ENCODE data around the gene TMEM117.

The TMEM117 gene

DNA sequence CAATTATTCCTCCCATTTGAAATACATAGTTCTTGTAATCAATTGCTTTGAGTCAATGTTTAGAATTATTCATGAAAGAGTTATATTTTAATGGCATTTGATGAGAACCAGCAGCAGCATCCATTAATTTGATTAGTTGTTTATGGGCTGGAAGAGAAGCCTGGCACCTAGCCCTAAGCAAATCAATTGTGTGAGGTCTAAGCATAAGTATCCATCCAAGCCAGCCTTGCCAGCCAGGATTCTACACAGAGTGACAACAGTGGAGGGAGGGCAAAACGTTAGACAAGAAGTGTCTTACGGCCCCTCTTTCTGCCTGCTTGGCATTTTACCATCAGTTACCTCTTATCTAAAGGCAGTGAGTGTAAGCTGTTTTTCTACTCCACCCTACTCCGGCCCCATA lies 561.8 kb downstream of the TMEM117 start:
- DNase-seq: no peak

GRCh38 chr12:44403185-44403584 lies 567.3 kb downstream of the TMEM117 start:
- DNase-seq: no peak

DNA sequence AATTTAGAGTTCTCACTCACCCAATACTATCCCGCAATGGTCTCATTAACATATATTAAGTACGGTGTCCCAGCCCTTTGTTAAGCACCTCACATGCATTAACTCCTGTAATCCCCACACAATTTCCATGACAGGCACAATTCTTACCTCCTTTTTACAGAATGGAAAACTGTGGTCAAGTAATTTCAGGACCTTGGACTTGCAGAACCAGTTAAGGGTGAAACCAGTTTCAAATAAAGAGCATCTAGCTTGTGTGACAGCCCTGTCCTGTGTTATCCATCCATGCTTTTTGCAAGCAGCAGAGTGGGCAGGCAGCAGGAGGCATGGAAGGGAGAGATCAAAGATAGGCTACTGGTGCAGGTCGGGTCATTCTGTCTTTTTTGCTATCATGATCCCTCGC lies 569.4 kb downstream of the TMEM117 start:
- no peak for DNase-seq

GRCh38 chr12:44422559-44422958 lies 586.7 kb downstream of the TMEM117 start:
- DNase-seq: no peak

GRCh38 chr12:44428825-44429224 lies 592.9 kb downstream of the TMEM117 start:
- DNase-seq: no peak

- no peak for DNase-seq
Measured at GRCh38 chr12:44431647-44432343, 595.9 kb downstream of the TMEM117 start.

DNA sequence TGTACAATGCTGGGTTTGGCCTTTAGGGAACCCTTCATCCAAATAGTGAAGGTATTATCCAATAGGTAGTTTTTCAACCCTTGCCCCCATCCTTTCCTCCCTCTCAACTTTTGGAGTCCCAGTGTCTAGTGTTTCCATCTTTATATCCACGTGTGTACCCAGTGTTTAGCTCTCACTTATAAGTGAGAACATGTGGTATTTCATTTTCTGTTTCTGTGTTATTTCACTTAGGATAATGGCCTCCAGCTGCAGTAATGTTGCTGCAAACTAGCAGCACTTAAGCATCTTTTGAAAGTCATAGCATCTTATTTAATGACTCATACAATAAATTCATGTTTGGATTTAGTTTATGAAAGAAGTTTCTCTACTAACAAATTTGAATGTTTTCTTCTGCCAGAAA lies 597.8 kb downstream of the TMEM117 start:
- DNase-seq: no peak

DNA sequence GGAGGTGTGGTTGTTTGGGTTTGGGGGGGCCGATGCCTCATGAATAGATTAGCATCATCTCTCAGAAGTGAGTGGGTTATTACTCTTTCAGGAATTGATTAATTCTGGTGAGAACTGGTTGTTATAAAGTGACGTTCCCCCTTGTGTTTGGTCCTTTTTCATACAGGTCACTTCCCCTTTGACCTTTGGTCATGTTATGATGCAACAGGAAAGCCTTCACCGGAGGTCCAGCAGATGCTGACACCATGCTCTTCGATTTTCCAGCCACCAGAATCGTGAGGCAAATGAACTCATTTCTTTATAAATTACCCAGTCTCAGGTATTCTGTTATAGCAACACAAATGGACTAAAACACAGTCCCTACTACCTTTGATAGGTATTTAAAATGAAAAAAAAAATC lies 600.9 kb downstream of the TMEM117 start:
- DNase-seq: no peak
